ENCODE data around the gene CDH24. TPM values are rescaled to one million over a fixed set of nuclear protein-coding genes. Genes with fewer than 3 reads are reported as not detected.
A peak's percentile ranks its signal among the peaks of the same experiment; 100 is the strongest.

Gene CDH24
- total and polyA plus RNA-seq, 12 donors: 0.57 to 9.1 (median 1.6) TPM

GRCh38 chr14:23070262-23071129 lies 13.2 kb upstream of the CDH24 start:
- peaks cover 0 to 79% (median 44%) of the 10 kb centered on the region in 9 donors for H3K36me3 ChIP-seq
- WGBS, 2 donors: 12% methylated on average over 10 of the region's 10 CpGs
- peak overlapping the region in 9 of 10 donors; percentile 47 to 70 (median 66) for H3K4me3 ChIP-seq
- ATAC-seq: no peak
- intact Hi-C loops (cut with DNase I): loop anchor here in 2 of 10 donors (1.0 to 2.0 kb wide), 2 partner anchors 24 kb away; partner anchors contain the start of genes ACIN1 (in 1 of the 2) and C14orf119 (in 1 of the 2)
- no peak for DNase-seq
- H3K27ac ChIP-seq: peak overlapping the region in 9 of 10 donors; percentile 75 to 88 (median 84)
- no peak for TF ChIP-seq CTCF (IDR thresholded peaks at IDR 0.05)
- H3K27me3 ChIP-seq: no peaks in the 10 kb centered on the region
- no peaks in the 10 kb centered on the region for H3K9me3 ChIP-seq
- H3K4me1 ChIP-seq: peaks cover 15 to 47% (median 41%) of the 10 kb centered on the region in 9 donors

- Histone ChIP-seq H3K27me3 (no peaks in the 10 kb centered on the region), H3K36me3 (peaks cover 0 to 79% (median 38%) of the 10 kb centered on the region in 9 donors), H3K27ac (peak overlapping the region in 3 of 10 donors; percentile 8 to 45 (median 25)), H3K4me1 (peaks cover 15 to 47% (median 41%) of the 10 kb centered on the region in 9 donors), H3K9me3 (no peaks in the 10 kb centered on the region), H3K4me3 (no peak overlapping the region)
- intact Hi-C loops (cut with DNase I): loop anchor here in 3 of 10 donors (2.0 to 10.0 kb wide), 5 partner anchors 38 to 485 kb away; partner anchors contain the start of gene DAD1 (in 1 of the 3)
- TF ChIP-seq CTCF (IDR thresholded peaks at IDR 0.05): no peak
- WGBS, 2 donors: 84% methylated on average over 4 of the region's 4 CpGs
- peak in 1 of 8 donors; percentile 2 for ATAC-seq
- no peak for DNase-seq
Measured at GRCh38 chr14:23069413-23069806, 12.1 kb upstream of the CDH24 start.

GRCh38 chr14:23068789-23069412 lies 11.6 kb upstream of the CDH24 start:
- peak; percentile 57 to 78 (median 68) for ATAC-seq
- Histone ChIP-seq H3K36me3 (peaks cover 0 to 79% (median 41%) of the 10 kb centered on the region in 9 donors), H3K27ac (peak overlapping the region in 4 of 10 donors; percentile 4 to 45 (median 16)), H3K4me1 (peaks cover 15 to 47% (median 41%) of the 10 kb centered on the region in 9 donors), H3K9me3 (no peaks in the 10 kb centered on the region), H3K4me3 (no peak overlapping the region), H3K27me3 (no peaks in the 10 kb centered on the region)
- intact Hi-C loops (cut with DNase I): loop anchor here in 3 of 10 donors (2.0 to 10.0 kb wide), 5 partner anchors 38 to 484 kb away; partner anchors contain the start of gene DAD1 (in 1 of the 3)
- peak in 1 of 2 donors; percentile 87 for DNase-seq
- 27 to 28% methylated on average over 8 of the region's 8 CpGs for WGBS, 2 donors
- peak; percentile 91 to 100 (median 98) for TF ChIP-seq CTCF (IDR thresholded peaks at IDR 0.05)

All from heart right ventricle (tissue), 16 donors.